IPS-18a (cell line): Measurements from ENCODE around the gene KLHL30.

ENCODE experiments used
- H3K27ac ChIP-seq: one replicate; pipeline ENCODE4 v1.5.1; 2013; ENCODE audit warnings: low read length
- H3K27me3 ChIP-seq: one replicate; pipeline ENCODE4 v1.6.1; 2013; ENCODE audit warnings: mild to moderate bottlenecking, low read length; ENCODE audit not compliant: control insufficient read depth, insufficient read depth
- H3K36me3 ChIP-seq: one replicate; pipeline ENCODE4 v1.6.1; 2013; ENCODE audit warnings: low read depth, low read length; ENCODE audit not compliant: control insufficient read depth
- H3K4me1 ChIP-seq: one replicate; pipeline ENCODE4 v1.6.1; 2013; ENCODE audit warnings: low read depth, low read length; ENCODE audit not compliant: control insufficient read depth
- H3K4me3 ChIP-seq: one replicate; pipeline ENCODE4 v1.5.1; 2013; ENCODE audit warnings: low read length
- H3K9ac ChIP-seq: one replicate; pipeline ENCODE4 v1.6.1; 2013; ENCODE audit warnings: mild to moderate bottlenecking, low read length, moderate library complexity
- H3K9me3 ChIP-seq: one replicate; pipeline ENCODE4 v1.6.1; 2013; ENCODE audit warnings: low read depth, low read length; ENCODE audit not compliant: control insufficient read depth

KLHL30 gene

DNA sequence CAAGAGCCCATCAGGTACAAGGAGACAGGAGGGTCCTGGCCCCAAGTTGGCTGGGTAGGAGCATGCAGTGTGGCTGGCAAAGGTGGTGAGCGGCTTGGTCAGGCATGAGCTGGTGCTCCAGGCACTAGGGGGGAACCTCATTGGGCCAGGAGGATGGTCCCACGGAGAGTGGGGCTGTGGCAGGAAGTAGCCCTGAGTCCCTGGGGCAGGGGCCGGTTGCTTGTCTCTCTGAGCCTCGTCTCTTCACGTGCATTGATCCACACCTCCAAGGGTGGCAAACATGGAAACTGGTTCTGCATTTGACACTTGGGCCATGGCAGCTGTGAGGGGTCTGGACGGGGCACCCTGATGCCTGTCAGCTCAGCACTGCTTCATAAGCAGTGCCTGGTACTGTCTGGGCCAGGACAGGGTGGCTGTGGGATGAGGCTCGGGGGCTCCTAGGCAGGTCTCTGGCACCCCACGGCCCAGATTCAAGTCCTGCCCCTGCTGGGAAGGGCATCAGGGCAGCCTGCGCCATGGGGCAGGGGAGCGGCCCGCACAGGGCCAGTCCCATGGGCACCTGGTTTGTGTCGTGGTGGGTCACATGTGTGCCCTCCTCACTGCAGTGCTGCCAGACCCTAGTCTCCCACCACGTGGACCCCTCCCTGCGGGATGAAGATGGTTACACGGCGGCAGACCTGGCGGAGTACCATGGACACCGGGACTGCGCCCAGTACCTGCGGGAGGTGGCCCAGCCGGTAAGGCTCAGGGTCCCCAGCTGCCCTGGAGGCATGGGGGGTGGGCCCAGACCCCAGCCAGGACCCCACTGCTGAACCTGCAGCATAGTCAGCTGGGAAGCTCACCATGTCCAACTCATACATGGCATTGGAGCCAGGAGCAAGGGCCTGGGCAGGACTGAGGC lies 21.9 kb upstream of the KLHL30 start:
- H3K4me1 ChIP-seq = no peaks in the 10 kb centered on the region
- H3K9ac ChIP-seq = no peak overlapping the region
- H3K27ac ChIP-seq = no peak overlapping the region
- no peaks in the 10 kb centered on the region for H3K27me3 ChIP-seq
- H3K9me3 ChIP-seq = no peaks in the 10 kb centered on the region
- no peak overlapping the region for H3K4me3 ChIP-seq
- H3K36me3 ChIP-seq = no peaks in the 10 kb centered on the region

DNA sequence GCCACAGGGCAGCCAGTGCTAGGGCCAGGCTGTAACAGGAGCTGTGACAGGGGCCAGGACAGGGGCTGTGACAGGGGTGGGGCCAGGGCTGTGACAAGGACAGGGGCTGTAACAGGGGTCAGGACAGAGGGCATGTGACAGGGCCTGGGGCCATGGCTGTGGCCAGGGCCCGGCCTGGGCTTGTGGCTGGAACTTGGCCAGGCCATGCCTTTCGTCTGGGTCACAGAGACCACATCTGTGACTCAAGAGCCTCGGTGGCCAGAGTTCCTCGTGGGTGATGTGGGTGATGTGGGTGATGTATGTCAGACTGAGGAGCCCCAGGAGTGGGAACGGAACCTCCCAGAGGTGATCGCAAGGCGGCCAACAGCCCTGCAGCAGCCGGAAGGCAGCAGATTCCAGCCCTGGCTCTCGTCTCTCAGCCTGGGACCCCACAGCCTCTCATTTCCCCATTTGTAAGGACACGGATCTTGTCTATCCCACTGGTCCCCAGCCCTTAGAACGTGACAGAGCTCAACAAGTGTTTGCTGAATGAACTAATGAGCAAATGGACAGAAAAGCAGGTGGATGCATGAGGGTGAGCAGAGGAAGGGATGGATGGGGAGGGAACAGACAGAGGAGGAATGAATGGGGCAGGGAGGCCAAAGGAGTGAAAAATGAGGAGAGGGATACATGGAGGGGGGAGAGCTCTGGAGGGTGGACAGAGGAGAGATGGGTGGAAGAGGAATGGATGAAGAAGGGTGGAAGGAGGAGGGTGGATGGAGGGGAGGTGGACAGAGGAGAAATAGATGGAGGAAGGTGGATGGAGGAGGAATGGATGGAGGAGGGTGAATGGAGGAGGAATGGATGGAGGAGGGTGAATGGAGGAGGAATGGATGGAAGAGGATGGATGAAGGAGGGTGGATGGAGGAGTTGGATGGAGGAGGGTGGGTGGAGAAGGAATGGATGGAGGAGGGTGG lies 21.0 kb upstream of the KLHL30 start:
- Histone ChIP-seq H3K27ac (no peak overlapping the region), H3K36me3 (no peaks in the 10 kb centered on the region), H3K27me3 (no peaks in the 10 kb centered on the region), H3K9me3 (no peaks in the 10 kb centered on the region), H3K9ac (no peak overlapping the region), H3K4me3 (no peak overlapping the region), H3K4me1 (no peaks in the 10 kb centered on the region)

DNA sequence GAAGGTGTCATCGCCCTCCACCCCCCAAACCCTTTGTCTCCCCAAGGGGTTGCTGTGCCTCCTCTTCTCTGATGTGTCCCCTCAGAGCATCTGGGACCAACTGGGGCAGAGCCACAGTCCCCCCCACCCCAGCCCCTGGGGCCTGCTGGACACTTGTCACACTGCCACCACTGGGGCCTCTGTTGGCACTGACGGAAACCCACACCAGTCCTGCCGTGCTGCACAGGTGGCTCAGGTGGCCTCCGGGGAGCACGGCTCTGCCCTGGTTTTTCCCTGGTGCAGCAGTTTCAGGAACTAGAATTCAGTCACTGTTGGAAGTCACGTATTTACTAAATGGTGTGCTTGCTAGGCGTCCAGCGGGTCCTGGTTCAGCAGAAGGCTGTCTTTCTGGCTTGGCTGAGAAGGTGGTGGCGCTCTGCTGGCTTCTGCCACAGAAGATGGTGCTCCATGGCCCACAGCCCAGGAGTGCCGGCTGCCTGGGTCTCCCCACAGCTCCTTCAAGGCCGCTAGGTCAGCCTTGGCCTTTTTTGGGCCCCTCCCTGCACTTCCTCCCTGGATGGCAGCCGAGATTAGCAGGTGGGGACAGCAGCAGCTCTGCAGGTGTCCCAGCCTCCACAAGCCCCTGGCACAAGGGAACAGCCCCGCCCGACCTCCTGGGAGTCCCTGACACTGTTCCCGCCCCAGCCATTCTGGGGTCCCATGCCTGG lies 18.6 kb upstream of the KLHL30 start:
- Histone ChIP-seq H3K27ac (no peak overlapping the region), H3K27me3 (no peaks in the 10 kb centered on the region), H3K4me1 (no peaks in the 10 kb centered on the region), H3K9me3 (no peaks in the 10 kb centered on the region), H3K4me3 (no peak overlapping the region), H3K9ac (no peak overlapping the region), H3K36me3 (no peaks in the 10 kb centered on the region)

DNA sequence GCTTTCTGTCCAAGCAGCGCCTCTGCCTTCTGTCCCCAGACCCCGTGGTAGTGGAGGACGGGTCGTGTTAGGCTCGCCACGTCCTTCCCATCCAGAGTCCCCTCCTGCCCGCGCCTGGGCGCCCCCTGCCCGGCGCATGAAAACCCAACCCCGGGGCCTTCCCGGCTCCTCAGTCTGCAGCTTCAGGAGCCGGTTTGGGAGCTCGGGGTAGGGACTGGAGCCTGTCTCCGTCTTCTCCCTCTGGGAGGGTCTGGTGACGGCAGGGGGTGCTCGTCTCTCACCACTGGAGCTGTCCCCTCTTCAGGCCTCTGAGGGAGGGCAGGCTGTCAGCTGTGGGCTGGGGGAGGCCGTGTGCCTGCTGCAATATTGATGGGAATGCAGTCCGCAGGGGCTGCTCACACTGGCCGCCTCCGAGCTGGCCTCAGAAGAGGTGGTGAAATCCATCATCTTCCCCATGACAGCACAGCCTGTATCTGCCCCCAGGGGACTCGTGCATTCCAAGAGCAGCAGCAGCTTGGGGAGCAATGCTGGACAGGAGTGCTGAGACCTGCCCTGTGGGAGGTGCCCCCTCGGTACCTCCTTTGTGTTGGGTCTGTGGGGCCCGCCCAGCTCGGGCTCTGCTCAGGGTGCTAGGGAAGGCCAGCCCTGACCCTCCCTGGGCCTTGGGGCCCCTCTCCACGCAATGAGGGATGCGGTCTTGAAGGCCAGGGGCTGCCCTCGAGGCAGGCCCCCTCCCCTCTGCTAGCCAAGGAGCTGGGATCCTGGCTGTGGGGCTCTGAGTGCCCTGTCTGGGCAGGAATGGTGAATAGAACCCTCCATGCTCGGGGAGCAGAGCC lies 17.8 kb upstream of the KLHL30 start:
- Histone ChIP-seq H3K36me3 (no peaks in the 10 kb centered on the region), H3K4me3 (no peak overlapping the region), H3K27me3 (no peaks in the 10 kb centered on the region), H3K4me1 (no peaks in the 10 kb centered on the region), H3K9me3 (no peaks in the 10 kb centered on the region), H3K27ac (no peak overlapping the region), H3K9ac (no peak overlapping the region)

DNA sequence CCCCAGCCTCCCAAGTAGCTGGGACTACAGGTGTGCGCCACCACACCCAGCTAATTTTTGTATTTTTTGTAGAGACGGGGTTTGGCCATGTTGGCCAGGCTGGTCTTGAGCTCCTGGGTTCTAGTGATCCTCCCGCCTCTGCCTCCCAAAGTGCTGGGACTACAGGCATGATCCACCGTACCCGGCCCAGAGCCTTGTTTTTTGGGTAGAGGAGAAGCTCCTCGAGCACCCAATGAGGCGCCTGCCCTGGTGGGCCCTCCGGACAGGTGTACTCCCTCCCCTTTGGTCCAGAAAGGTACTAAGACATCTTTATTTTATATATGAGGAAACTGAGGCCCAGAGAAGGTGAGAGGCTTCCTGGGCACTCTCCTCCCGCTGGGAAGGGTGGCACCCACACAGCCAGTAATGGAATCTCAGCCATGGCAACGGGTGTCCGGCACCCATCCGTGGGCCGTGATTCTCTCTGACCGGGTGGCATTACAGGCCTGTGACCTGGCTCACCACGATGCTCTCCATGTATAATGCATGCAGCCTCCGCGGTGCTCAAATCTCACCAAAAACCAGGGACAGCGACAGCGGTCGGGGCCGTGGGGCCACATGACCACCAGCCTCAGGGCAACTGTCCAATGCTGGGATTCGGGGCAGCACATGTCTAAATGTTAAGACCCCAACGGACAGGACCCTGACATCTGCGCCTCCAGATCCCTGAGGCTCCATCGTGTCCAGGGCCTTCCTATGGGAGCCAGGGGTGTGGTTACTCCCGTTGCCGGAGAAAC lies 16.8 kb upstream of the KLHL30 start:
- Histone ChIP-seq H3K9me3 (no peaks in the 10 kb centered on the region), H3K4me3 (no peak overlapping the region), H3K36me3 (no peaks in the 10 kb centered on the region), H3K27ac (no peak overlapping the region), H3K9ac (no peak overlapping the region), H3K4me1 (no peaks in the 10 kb centered on the region), H3K27me3 (no peaks in the 10 kb centered on the region)

DNA sequence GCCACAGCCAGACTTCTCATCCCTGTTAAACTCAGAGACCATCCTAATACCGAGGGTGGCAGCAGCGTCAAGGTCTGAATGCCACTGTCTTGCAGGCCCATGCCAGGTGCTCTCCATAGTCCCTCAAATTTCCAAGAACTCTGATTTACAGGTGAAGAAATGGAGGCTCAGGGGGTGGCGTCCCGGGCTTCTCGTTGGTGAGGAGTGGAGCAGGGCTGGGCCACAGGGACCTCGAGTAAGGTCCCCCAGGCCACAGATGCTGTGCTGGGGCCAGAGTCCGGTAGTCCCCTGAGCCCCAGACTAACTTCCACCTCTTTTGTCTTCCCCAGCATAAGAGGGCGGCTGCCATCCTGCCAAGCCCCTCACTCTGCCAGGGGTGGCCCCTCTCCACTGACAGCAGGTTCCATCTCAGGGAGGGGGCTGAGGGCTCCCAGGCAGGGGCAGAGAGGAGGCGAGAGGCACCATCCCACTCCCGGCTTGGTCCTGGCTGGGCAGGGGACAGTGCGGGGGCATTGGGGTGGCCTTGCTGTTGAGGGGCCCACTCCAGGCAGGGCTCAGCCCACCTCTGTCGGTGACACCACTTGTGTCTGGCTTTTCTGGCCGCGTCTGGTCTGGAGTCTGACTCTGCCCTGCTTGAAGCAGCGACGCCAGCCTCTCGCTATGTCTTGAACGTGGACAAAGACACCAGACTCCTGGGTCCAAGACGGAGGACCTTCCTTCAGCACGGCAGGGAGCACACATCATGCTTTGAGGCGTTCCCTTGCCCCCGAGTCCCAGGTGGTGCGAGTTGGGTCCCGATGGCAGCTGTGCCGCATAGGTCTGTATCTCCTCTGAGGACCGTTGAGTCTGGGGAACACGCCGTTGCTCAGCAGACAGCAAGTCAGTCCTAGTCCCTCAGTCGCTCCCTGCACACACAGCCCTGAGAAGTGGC lies 15.9 kb upstream of the KLHL30 start:
- Histone ChIP-seq H3K9me3 (no peaks in the 10 kb centered on the region), H3K4me1 (no peaks in the 10 kb centered on the region), H3K36me3 (no peaks in the 10 kb centered on the region), H3K9ac (no peak overlapping the region), H3K27me3 (no peaks in the 10 kb centered on the region), H3K27ac (no peak overlapping the region), H3K4me3 (no peak overlapping the region)

DNA sequence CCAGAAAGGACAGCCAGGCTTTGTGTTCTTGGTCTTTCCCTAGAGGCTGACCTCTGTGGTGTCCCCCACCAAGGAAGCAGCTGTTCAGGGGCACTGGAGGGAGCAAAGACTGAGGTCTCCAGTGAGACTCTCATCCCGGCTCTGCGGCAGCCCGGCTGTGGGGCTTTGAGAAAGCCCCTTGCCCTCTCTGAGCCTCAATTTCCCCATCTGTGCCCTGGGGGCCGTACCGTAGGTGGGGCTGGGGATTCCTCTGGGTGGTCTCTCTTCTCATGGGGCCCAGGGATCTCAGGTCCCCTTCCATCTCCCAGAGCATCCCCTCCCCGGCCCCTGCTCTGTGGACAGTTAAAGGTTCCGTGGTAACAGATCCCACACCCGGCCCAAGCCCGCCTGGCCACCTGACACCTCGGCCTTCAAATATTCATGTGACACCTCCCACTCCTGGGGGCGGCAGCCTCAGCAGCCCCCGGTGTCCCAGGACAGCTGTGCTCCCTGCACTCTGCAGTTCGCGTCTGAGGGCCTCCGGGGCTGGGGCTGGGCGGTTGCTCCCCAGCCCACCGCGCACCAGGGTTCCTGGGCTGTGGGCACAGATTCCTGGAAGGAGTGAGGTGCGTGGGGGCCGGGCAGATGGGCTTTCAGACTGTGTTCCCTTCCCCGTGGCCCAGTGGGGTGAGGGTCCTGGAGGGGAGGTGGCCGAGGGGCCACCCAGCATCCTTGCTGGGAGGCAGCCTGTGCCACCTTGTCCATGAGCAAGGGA lies 15.1 kb upstream of the KLHL30 start:
- Histone ChIP-seq H3K9me3 (no peaks in the 10 kb centered on the region), H3K27me3 (no peaks in the 10 kb centered on the region), H3K9ac (no peak overlapping the region), H3K4me3 (no peak overlapping the region), H3K4me1 (no peaks in the 10 kb centered on the region), H3K27ac (no peak overlapping the region), H3K36me3 (no peaks in the 10 kb centered on the region)

DNA sequence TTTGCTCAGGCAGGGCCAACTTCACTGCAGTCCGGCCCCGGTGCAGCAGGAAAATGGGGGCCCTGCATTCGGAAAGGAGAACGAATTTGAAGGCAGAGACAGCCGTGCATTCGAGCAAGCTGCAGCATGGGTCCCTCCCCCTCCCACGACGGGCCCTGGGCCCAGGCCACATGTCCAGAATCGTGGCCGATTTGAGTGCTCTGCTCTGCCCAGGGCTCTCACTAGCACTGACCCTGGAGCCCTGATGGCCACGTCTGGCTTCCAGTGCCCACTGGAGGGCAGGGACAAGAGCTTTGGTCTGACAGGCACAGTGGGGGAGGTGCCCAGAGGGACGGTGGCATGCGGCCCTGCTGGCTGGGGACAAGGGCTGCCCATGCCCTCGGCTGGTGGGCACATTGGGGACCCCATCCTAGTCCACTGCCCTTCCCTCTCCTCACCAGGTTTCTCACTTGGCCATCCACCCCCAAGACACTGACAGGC lies 14.4 kb upstream of the KLHL30 start:
- no peak overlapping the region for H3K9ac ChIP-seq
- H3K27me3 ChIP-seq = no peaks in the 10 kb centered on the region
- H3K4me1 ChIP-seq = no peaks in the 10 kb centered on the region
- H3K4me3 ChIP-seq = no peak overlapping the region
- H3K27ac ChIP-seq = no peak overlapping the region
- H3K9me3 ChIP-seq = no peaks in the 10 kb centered on the region
- no peaks in the 10 kb centered on the region for H3K36me3 ChIP-seq

DNA sequence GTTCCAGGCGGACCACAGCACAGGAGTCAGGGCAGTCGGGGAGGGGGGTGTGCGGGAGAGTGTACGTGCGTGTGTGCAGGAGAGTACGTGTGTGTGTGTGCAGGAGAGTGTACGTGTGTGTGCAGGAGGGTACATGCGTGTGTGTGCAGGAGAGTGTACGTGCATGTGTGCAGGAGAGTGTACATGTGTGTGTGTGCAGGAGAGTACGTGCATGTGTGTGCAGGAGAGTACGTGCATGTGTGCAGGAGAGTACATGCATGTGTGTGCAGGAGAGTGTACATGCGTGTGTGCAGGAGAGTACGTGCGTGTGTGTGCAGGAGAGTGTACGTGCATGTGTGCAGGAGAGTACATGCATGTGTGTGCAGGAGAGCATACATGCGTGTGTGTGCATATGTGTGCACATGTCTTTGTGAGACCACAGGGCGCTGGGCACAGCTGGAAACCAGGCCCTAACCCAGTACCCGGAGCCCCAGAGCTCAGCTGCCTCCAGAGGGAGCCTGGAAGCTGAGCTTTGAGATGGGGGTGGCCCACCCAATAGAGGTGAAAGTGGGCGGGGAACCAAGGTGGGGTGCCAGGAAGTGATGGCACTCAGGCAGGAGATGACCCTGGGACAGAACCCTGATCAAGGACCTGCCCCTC lies 13.9 kb upstream of the KLHL30 start:
- Histone ChIP-seq H3K27ac (no peak overlapping the region), H3K9me3 (no peaks in the 10 kb centered on the region), H3K4me3 (no peak overlapping the region), H3K27me3 (no peaks in the 10 kb centered on the region), H3K4me1 (no peaks in the 10 kb centered on the region), H3K9ac (no peak overlapping the region), H3K36me3 (no peaks in the 10 kb centered on the region)
